Measurements from ENCODE around the gene KRTAP1-3.
"Not testable (repeated sequence)": the region's sequence is repeated elsewhere in the genome, so short reads cannot be mapped to it uniquely, and the experiment has no call there.

Gene KRTAP1-3, protein sequence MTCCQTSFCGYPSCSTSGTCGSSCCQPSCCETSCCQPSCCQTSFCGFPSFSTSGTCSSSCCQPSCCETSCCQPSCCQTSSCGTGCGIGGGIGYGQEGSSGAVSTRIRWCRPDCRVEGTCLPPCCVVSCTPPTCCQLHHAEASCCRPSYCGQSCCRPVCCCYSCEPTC

DNA sequence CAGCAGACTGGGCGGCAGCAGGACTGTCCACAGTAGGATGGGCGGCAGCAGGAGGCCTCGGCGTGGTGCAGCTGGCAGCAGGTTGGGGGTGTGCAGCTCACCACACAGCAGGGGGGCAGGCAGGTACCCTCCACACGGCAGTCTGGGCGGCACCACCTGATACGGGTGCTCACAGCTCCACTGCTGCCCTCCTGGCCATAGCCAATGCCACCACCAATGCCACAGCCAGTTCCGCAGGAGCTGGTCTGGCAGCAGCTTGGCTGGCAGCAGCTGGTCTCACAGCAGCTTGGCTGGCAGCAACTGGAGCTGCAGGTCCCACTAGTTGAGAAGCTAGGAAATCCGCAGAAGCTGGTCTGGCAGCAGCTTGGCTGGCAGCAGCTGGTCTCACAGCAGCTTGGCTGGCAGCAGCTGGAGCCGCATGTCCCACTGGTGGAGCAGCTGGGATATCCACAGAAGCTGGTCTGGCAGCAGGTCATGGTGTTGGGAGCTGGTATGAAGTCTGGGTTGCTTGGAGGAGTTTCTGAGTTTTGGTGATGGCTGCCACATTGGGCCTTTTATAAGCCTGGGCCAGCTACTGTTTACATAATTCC lies at the start of gene KRTAP1-3:
TSS of gene KRTAP1-3 (minus strand) at position 529 of the 590 bp plus-strand sequence. CDS start at position 476, 53 bp downstream.
- H3K27ac Mint-ChIP-seq; ATAC-seq; H3K36me3 Mint-ChIP-seq; H3K9me3 Mint-ChIP-seq; H3K4me1 Mint-ChIP-seq; DNase-seq (ENCODE audit: low spot score in 2 of 2); H3K4me3 Mint-ChIP-seq: not testable (repeated sequence)

DNA sequence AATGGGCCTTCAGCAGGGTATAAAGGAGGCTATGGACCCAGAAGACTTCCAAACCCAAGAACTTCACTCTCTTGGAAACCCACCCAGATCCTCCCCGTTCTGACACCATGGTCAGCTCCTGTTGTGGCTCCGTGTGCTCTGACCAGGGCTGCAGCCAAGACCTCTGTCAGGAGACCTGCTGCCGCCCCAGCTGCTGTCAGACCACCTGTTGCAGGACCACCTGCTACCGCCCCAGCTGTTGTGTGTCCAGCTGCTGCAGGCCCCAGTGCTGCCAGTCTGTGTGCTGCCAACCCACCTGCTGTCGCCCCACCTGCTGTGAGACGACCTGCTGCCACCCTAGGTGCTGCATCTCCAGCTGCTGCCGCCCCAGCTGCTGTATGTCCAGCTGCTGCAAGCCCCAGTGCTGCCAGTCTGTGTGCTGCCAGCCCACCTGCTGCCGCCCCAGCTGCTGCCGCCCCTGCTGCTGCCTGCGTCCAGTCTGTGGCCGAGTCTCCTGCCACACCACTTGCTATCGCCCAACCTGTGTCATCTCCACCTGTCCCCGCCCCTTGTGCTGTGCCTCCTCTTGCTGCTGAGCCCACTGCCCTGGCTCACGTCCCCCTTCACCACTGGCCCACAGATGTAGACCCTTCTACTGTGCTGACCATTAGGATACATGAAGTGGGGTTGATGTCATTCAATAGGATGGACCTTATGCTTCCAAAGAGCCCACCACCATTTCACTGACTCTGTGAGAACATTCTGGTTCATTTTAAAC lies 49.6 kb upstream of the KRTAP1-3 start, which contains the start of gene KRTAP4-7:
TSS of gene KRTAP4-7 (plus strand) at position 51 of the 757 bp plus-strand sequence. CDS start at position 108, 57 bp downstream.
- H3K36me3 Mint-ChIP-seq; H3K4me1 Mint-ChIP-seq; DNase-seq (ENCODE audit: low spot score in 2 of 2); H3K4me3 Mint-ChIP-seq; H3K9me3 Mint-ChIP-seq; ATAC-seq; H3K27ac Mint-ChIP-seq: not testable (repeated sequence)

DNA sequence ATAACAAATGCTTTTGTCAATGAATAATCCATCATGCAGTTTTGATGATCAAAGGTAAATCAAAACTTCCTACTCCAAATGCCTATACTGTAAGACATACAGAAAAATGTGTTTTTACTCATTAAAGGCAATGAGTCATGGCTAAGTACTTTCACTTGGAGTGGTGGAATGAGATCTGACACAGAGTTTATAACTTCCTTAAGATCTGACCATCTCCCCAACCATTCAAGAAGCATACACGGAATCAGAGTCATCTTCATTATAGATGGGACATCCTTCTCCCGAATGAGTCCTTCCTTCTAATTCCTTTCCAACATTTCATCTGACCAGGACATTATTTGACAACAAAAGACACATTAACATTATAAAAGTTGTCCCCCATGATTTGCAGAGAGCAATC lies 48.8 kb upstream of the KRTAP1-3 start:
- H3K4me3 Mint-ChIP-seq; H3K9me3 Mint-ChIP-seq; H3K27ac Mint-ChIP-seq; H3K36me3 Mint-ChIP-seq; H3K4me1 Mint-ChIP-seq; ATAC-seq; DNase-seq (ENCODE audit: low spot score in 2 of 2): not testable (repeated sequence)

DNA sequence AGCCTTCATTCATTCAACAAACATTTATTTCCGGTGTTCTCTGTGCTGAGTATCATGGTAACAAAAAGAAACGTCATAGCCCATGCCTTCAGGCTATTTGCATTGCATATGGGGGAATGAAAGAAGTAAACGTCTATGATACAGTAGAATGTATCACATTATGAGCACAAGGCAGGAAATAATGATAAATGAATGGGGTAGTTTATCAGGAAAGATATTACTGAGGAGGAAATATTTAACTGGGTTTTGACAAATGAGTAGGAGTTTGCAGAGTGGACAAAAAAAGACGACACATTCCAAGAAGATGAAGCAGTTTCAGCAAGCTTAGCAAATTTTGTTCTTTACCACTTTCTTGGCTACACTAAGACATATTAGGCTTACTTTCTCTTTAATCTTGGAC lies 48.0 kb upstream of the KRTAP1-3 start:
- DNase-seq (ENCODE audit: low spot score in 2 of 2) (no peak), ATAC-seq (no peak)
- Mint-ChIP-seq H3K4me1 (no peaks in the 10 kb centered on the region), H3K36me3 (no peaks in the 10 kb centered on the region), H3K9me3 (no peaks in the 10 kb centered on the region), H3K27ac (no peak overlapping the region), H3K4me3 (no peak overlapping the region)

DNA sequence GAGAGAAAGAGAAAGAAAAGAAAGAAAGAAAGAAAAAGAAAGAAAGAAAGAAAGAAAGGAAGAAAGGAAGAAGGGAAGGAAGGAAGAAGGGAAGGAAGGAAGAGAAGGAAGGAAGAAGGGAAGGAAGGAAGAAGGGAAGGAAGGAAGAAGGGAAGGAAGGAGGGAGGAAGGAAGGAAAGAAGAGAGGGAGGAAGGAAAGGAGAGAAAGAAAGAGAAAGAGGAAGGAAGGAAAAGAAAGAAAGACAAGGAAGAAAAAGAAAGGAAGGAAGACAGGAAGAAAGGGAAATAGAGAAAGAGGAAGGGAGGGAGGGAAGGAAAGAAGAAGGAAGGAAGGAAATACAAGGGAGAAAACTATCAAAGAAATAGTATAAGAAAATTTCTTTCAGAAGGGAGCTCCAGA lies 42.1 kb upstream of the KRTAP1-3 start:
- Mint-ChIP-seq H3K9me3 (no peaks in the 10 kb centered on the region), H3K4me1 (no peaks in the 10 kb centered on the region), H3K4me3 (no peak overlapping the region), H3K27ac (no peak overlapping the region), H3K36me3 (no peaks in the 10 kb centered on the region)
- DNase-seq (ENCODE audit: low spot score in 2 of 2) (no peak), ATAC-seq (no peak)

DNA sequence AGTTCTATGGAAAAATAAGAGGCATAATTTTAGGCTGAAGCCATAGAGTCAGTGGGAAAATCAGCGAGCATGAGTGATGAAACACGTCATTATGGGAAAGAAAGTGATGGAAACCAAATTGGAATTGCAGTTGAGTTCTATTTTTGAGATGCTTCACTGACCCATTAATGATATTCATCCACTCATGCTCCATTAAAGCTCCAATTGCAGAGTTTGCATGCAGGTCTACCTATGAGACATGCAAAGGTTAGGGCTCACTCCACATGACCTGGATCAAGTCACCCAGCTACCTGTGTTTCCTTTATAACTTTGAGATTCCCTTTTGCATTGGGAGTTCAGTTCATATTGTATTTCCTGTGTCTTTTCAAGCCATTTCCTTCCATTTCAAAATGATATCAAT lies 39.0 kb upstream of the KRTAP1-3 start:
- Mint-ChIP-seq H3K27ac (no peak overlapping the region), H3K36me3 (no peaks in the 10 kb centered on the region), H3K4me1 (no peaks in the 10 kb centered on the region), H3K4me3 (no peak overlapping the region), H3K9me3 (no peaks in the 10 kb centered on the region)
- no peak for ATAC-seq
- DNase-seq (ENCODE audit: low spot score in 2 of 2) = no peak

DNA sequence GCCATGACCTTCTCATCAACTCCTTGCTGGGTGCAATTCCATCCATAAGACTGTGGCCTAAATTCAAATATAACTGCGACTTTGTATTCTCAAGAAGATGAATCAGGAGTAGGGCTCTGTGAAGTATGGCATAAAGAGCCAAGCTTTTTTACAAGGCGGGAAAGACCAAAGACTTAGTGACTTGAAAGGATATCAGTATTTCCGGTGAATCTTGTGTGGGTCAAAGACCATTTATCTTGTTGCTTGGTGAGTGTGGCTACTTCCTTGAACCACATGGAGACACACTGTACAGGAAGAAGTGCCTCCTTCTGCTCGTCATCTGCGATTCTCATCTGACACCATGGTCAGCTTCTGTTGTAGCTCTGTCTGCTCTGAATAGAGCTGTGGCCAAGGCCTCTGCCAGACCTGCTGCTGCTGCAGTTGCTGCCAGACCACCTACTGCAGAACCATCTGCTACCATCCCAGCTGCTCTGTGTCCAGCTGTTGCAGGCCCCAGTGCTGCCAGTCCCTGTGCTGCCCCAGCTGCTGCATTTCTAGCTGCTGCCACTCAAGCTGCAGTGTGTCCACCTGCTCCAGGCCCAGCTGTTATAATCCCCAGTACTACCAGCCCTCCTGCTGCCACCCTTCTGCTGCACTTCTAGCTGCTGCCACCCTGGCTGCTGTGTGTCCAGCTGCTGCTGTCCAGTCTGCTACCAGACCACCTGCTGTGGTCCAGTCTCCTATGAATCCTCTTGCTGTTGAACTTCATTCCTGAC lies 37.1 kb upstream of the KRTAP1-3 start:
- H3K4me3 Mint-ChIP-seq = no peak overlapping the region
- ATAC-seq (no peak), DNase-seq (ENCODE audit: low spot score in 2 of 2) (no peak)
- no peaks in the 10 kb centered on the region for H3K36me3 Mint-ChIP-seq
- H3K27ac Mint-ChIP-seq = no peak overlapping the region
- no peaks in the 10 kb centered on the region for H3K9me3 Mint-ChIP-seq
- no peaks in the 10 kb centered on the region for H3K4me1 Mint-ChIP-seq

DNA sequence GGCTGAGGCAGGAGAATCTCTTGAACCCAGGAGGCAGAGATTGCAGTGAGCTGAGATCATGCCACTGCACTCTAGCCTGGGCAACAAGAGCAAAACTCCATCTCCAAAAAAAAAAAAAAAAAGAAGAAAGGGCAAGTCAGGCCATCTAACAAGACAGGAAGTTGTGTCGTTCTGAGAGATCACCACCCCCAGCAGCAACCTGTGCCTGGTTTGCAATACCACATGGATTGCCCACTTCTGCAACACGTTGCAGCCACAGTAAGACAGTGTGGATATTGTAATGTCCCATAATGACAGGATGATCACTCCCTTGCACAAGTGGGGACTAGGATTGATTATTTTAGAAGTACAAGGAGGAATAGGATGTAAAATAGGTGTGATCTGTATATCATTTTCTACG lies 34.4 kb upstream of the KRTAP1-3 start:
- no peak for ATAC-seq
- Mint-ChIP-seq H3K4me1 (no peaks in the 10 kb centered on the region), H3K36me3 (no peaks in the 10 kb centered on the region), H3K27ac (no peak overlapping the region), H3K4me3 (no peak overlapping the region), H3K9me3 (no peaks in the 10 kb centered on the region)
- DNase-seq (ENCODE audit: low spot score in 2 of 2) = no peak

DNA sequence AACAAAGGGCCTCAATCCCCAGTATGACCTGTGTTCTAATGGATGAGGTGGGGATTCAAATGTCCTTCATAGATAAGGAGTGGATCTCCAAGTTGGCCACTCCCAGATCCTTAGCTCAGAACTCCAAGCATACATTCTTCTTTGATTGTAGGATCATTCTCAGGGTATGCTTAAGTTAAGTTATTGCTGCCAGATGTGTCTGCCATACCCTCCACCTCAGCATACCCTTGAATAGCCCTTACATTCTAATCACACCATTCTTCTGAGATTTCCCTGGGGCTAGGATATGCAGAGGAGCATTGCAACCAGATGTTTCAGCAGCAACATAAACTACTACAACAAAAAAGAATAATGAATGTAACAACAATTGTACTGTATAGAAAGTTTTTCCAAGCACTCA lies 32.6 kb upstream of the KRTAP1-3 start:
- no peak overlapping the region for H3K4me3 Mint-ChIP-seq

DNA sequence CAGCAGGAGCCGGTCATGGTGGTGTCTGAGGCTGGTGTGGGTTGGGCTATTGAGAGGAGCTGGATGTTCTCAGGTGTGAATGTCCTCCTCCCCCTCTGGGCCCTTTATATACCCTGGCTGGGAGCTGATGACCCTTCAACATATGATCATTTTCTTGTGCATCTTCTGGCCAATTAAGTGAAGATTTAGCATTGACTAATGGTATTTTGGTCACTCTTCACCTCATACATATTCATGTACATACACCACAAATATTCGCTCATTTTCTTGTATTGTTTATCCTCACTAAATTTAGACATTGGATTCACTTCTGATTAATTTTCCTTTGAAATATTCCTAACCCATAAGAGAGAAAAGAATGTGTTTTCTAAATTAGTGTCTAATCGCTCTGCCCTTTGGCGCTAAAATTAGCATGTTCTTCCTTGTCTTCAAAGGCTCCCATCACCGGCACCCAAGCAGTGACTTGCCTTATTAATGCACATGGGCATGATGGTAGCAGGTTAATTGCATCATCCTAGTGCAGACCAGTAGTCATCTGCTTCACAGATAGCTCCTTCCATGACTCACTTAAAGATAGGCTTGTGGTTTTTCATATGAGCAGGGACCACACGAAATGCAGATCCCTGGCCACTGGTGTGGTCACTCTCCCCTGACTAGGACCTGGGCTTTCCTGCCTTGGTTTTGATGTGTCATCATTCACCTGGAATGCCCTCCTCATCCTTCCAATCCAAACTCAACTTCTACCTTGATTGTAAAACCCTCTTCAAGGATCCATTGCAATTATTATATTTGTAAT lies 31.4 kb upstream of the KRTAP1-3 start, which contains the start of gene KRTAP2-4:
TSS of gene KRTAP2-4 (minus strand) at position 51 of the 796 bp plus-strand sequence. CDS start at position 17, 34 bp downstream.
- H3K9me3 Mint-ChIP-seq = no peaks in the 10 kb centered on the region
- ATAC-seq (peak; percentile 63), DNase-seq (ENCODE audit: low spot score in 2 of 2) (no peak)
- no peaks in the 10 kb centered on the region for H3K4me1 Mint-ChIP-seq
- no peaks in the 10 kb centered on the region for H3K36me3 Mint-ChIP-seq
- H3K27ac Mint-ChIP-seq = no peak within 1 kb of the TSS
- H3K4me3 Mint-ChIP-seq = no peak within 1 kb of the TSS

More for the DNA sequence above, 32.6 kb upstream of the KRTAP1-3 start:
- ATAC-seq (no peak), DNase-seq (ENCODE audit: low spot score in 2 of 2) (no peak)
- no peak overlapping the region for H3K27ac Mint-ChIP-seq
- H3K4me1 Mint-ChIP-seq = no peaks in the 10 kb centered on the region
- no peaks in the 10 kb centered on the region for H3K36me3 Mint-ChIP-seq
- H3K9me3 Mint-ChIP-seq = no peaks in the 10 kb centered on the region

DNA sequence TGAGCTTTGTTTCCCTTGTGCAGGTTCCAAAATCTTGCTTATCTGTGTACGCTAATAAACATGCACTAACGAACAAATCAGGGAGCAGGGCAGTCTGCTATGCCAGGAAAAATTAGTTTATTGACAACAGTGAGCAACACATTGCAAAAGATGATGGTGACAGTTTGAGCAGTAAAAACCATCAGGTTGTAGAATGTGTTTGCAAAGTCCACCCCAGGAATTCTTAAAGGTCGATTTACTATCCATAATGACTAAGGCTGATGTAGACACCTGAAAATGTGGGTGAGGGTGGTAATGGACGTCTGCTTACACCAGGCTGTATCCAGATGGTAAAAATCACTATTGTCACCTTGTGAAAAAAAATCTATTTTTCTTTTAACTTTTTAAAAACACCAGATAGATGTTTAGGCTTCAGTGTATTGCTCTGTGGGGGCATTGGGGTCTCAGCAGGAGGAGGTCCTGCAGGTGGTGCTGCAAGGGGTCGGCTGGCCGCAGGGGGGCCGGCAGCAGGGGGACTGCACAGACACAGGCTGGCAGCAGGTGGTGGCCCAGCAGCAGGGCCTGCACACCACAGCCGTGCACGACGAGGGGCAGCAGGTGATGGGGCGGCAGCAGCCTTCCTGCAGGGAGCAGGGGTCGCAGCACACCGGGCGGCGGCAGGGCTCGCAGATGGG lies 30.5 kb upstream of the KRTAP1-3 start:
- H3K27ac Mint-ChIP-seq; H3K36me3 Mint-ChIP-seq; H3K9me3 Mint-ChIP-seq; H3K4me1 Mint-ChIP-seq; H3K4me3 Mint-ChIP-seq; ATAC-seq; DNase-seq (ENCODE audit: low spot score in 2 of 2): not testable (repeated sequence)

DNA sequence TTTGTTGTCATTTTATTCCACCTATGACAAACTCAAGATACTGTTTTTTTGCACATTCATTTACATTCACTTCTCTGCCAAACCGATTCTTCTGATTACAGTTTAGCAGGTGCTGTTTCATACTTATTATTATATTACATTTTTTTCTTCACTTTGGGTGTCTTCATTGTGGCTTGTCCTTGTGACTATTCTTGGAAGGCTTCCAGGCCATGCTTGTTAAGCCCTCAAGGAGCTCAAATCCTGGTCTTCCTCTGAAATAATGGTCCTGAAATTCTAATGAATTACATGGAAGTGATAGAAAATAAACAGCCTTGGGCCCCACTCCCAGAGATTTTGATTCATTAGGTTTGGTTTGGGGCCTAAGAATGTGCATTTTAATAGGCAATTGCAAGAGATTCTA lies 29.6 kb upstream of the KRTAP1-3 start:
- H3K4me1 Mint-ChIP-seq = peaks cover 3% of the 10 kb centered on the region
- no peak overlapping the region for H3K4me3 Mint-ChIP-seq
- no peak overlapping the region for H3K27ac Mint-ChIP-seq
- no peaks in the 10 kb centered on the region for H3K9me3 Mint-ChIP-seq
- DNase-seq (ENCODE audit: low spot score in 2 of 2) = no peak
- no peaks in the 10 kb centered on the region for H3K36me3 Mint-ChIP-seq
- no peak for ATAC-seq

DNA sequence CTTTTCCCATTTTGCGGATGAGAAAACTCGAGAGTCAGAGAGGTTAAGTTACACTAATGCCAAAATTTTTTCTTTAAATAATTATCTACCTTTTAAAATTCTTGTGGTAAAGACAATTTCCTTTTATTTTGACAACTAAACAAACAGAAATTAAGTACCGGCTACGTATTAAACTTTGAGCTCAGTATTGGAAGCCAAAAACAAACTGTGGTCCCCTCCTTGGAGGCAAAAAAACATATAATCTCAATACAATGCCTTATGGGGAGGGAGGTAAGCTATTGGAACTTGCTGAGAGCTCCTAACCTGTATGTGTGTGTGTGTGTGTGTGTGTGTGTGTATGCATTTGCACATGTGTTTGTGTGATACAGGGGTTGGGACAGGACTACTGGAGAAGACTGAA lies 28.8 kb upstream of the KRTAP1-3 start:
- peaks cover 5% of the 10 kb centered on the region for H3K4me1 Mint-ChIP-seq
- no peaks in the 10 kb centered on the region for H3K9me3 Mint-ChIP-seq
- no peaks in the 10 kb centered on the region for H3K36me3 Mint-ChIP-seq
- ATAC-seq (no peak), DNase-seq (ENCODE audit: low spot score in 2 of 2) (no peak)
- H3K27ac Mint-ChIP-seq = no peak overlapping the region
- H3K4me3 Mint-ChIP-seq = no peak overlapping the region

DNA sequence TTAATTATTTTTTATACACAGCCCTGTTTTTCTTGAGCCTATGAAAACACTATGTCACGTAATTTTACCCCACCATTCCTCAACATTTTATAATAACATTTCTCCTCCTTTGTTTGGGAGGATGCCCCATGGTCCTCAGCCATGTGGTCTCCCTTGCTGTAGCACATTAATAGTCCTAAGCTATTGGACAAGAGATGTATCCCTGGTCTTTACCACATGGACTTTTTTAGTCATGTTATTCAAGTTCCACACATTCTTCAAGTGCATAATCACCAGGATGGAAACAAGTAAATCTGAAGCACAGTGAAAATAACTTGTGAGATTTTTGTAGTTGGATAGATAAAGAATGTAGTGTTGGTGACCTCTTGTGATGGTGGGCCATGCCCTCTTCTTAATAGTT lies 27.3 kb upstream of the KRTAP1-3 start:
- H3K36me3 Mint-ChIP-seq = no peaks in the 10 kb centered on the region
- H3K4me1 Mint-ChIP-seq = peaks cover 5% of the 10 kb centered on the region
- H3K9me3 Mint-ChIP-seq = peaks cover 2% of the 10 kb centered on the region
- no peak overlapping the region for H3K4me3 Mint-ChIP-seq
- ATAC-seq (no peak), DNase-seq (ENCODE audit: low spot score in 2 of 2) (no peak)
- no peak overlapping the region for H3K27ac Mint-ChIP-seq

Measured in stimulated activated effector memory CD8-positive, alpha-beta T cell treated with anti-CD3 and anti-CD28 coated beads, Interleukin-12 subunit alpha, Interleukin-12 subunit beta, amount 100 ng/mL, for 72 hours (primary cell).